HepG2 (cell line): ENCODE measurements around the gene UPK1A. TPM values are rescaled to one million over a fixed set of nuclear protein-coding genes. Genes with fewer than 3 reads are reported as not detected.
A peak's percentile ranks its signal among the peaks of the same experiment; 100 is the strongest.

Experiments
- ATF4 ChIP-seq, 2 experiments: fragments of 450-650 bp in 1 of 2; sonication (generic) in 1 of 2; formaldehyde crosslinking; IDR thresholded peaks; 2 replicates each; pipeline versions ENCODE4 v1.5.0 to v1.8.0; 2020 to 2022; ENCODE audit warnings: mild to moderate bottlenecking in 1 of 2, missing genetic modification reagents in 1 of 2
- ATF5 ChIP-seq: sonication (generic); formaldehyde crosslinking; IDR thresholded peaks from 2 replicates; pipeline ENCODE4 v1.4.0; 2020; ENCODE audit warnings: mild to moderate bottlenecking, low read depth, missing genetic modification reagents
- FUBP1 ChIP-seq: sonication (generic); formaldehyde crosslinking; IDR thresholded peaks from 2 replicates; pipeline ENCODE4 v1.5.1; 2020; ENCODE audit warnings: missing genetic modification reagents, mild to moderate bottlenecking, borderline replicate concordance
- GATAD2A ChIP-seq: IDR thresholded peaks from 2 replicates; pipeline ENCODE4 v1.6.1; 2016
- KLF16 ChIP-seq, 2 experiments: sonication (generic) in 1 of 2; formaldehyde crosslinking in 1 of 2; IDR thresholded peaks; 2 replicates each; pipeline versions ENCODE4 v1.6.1 to v1.8.0; 2016 to 2023; ENCODE audit warnings: missing genetic modification reagents in 2 of 2, missing compliant biosample characterization in 1 of 2
- NFE2 ChIP-seq: sonication (generic); formaldehyde crosslinking; IDR thresholded peaks from 2 replicates; pipeline ENCODE4 v1.4.0; 2020; ENCODE audit warnings: missing genetic modification reagents
- PHB2 ChIP-seq: fragments of 450-650 bp; IDR thresholded peaks from 2 replicates; pipeline ENCODE4 v1.6.1; 2018; ENCODE audit not compliant: partially characterized antibody
- PRMT3 ChIP-seq: sonication (generic); formaldehyde crosslinking; IDR thresholded peaks from 2 replicates; pipeline ENCODE4 v1.8.1; 2022; ENCODE audit warnings: low read depth, mild to moderate bottlenecking, moderate library complexity, missing genetic modification reagents, borderline replicate concordance
- RAD21 ChIP-seq: fragments of 450-650 bp; formaldehyde crosslinking; IDR thresholded peaks from 2 replicates; pipeline ENCODE4 v1.5.0; 2020; ENCODE audit warnings: mild to moderate bottlenecking
- RARG ChIP-seq: sonication (generic); formaldehyde crosslinking; IDR thresholded peaks from 2 replicates; pipeline ENCODE4 v1.4.0; 2020; ENCODE audit warnings: low read depth, mild to moderate bottlenecking, missing genetic modification reagents
- RCOR2 ChIP-seq: IDR thresholded peaks from 2 replicates; pipeline ENCODE4 v1.6.1; 2016; ENCODE audit warnings: missing biosample characterization, missing genetic modification reagents
- SMARCE1 ChIP-seq: fragments of 450-650 bp; IDR thresholded peaks from 2 replicates; pipeline ENCODE4 v1.6.1; 2017; ENCODE audit warnings: borderline replicate concordance
- SRSF4 ChIP-seq: fragments of 200-400 bp; formaldehyde crosslinking; IDR thresholded peaks from one replicate; pipeline ENCODE4 v1.6.1; 2018; ENCODE audit warnings: mild to moderate bottlenecking, low read depth, low read length, moderate library complexity; ENCODE audit not compliant: poor library complexity, severe bottlenecking
- TBX2 ChIP-seq: sonication (generic); formaldehyde crosslinking; IDR thresholded peaks from 2 replicates; pipeline ENCODE4 v1.5.0; 2020; ENCODE audit warnings: missing genetic modification reagents, mild to moderate bottlenecking, borderline replicate concordance
- TCF7L2 ChIP-seq: IDR thresholded peaks from 2 replicates; pipeline ENCODE4 v1.6.1; 2011; ENCODE audit warnings: mild to moderate bottlenecking, low read depth, low read length, moderate library complexity
- ZBTB26 ChIP-seq: IDR thresholded peaks from 2 replicates; pipeline ENCODE4 v1.6.1; 2016; ENCODE audit warnings: missing compliant biosample characterization, missing genetic modification reagents, borderline replicate concordance
- ZFP37 ChIP-seq: sonication (generic); formaldehyde crosslinking; IDR thresholded peaks from 2 replicates; pipeline ENCODE4 v1.4.0; 2020; ENCODE audit warnings: missing genetic modification reagents, borderline replicate concordance
- ZNF256 ChIP-seq: sonication (generic); formaldehyde crosslinking; conservative IDR thresholded peaks from 2 replicates; pipeline ENCODE4 v1.4.0; 2020; ENCODE audit warnings: missing genetic modification reagents
- ZNF280D ChIP-seq: sonication (generic); formaldehyde crosslinking; IDR thresholded peaks from 2 replicates; pipeline ENCODE4 v1.5.1; 2020; ENCODE audit warnings: mild to moderate bottlenecking, missing genetic modification reagents
- ZNF430 ChIP-seq: sonication (generic); formaldehyde crosslinking; IDR thresholded peaks from 2 replicates; pipeline ENCODE4 v1.9.0; 2021; ENCODE audit warnings: mild to moderate bottlenecking, missing genetic modification reagents
- ZNF780A ChIP-seq: sonication (generic); formaldehyde crosslinking; IDR thresholded peaks from 2 replicates; pipeline ENCODE4 v1.8.0; 2022; ENCODE audit warnings: mild to moderate bottlenecking, missing genetic modification reagents, moderate library complexity
- ZSCAN12 ChIP-seq: sonication (generic); formaldehyde crosslinking; IDR thresholded peaks from 2 replicates; pipeline ENCODE4 v1.9.0; 2021; ENCODE audit warnings: mild to moderate bottlenecking, missing genetic modification reagents
- polyA plus RNA-seq, 8 experiments: library from polyadenylated mRNA; depleted of rRNA in 3 of 8; stranded (reverse) in 7 of 8; unstranded in 1 of 8; fragments of >200 nt; fragmentation: Illumina TruSeq in 4 of 8; extraction: Trizol in 4 of 8; gene quantifications; 2 replicates each; pipeline versions ENCODE4 v1.2.1 to v1.2.3, GENCODE V29; 2011 to 2016; ENCODE audit warnings: low read depth in 4 of 8, missing spikeins in 1 of 8, mixed read lengths in 1 of 8; ENCODE audit not compliant: insufficient read depth in 1 of 8
- total RNA-seq, 5 experiments: library from RNA; depleted of rRNA; stranded (reverse); fragments of >200 nt; fragmentation: Illumina TruSeq; extraction: Trizol; gene quantifications; 2 replicates each; pipeline ENCODE4 v1.2.3, GENCODE V29; 2016; ENCODE audit warnings: low read depth in 1 of 5

UPK1A gene
- total and polyA plus RNA-seq, 2 of the 13 experiments (the other 11 are each of a cell fraction or from before 2014, with no cell fraction given): 2.9 TPM; not detected in 1

GRCh38 chr19:35644206-35644986 is 21.9 kb upstream of the UPK1A start (continued):
- TF ChIP-seq ZNF256 (CRISPR knock-in tag) (no peak), ZNF280D (no peak), PRMT3 (CRISPR knock-in tag) (no peak), ATF5 (no peak), ZFP37 (CRISPR knock-in tag) (no peak), GATAD2A (CRISPR knock-in tag) (no peak), SRSF4 (no peak), TCF7L2 (no peak), TBX2 (0 out of 2 replicates have a peak, but pooled peaks have one; percentile 10), ZSCAN12 (no peak), PHB2 (no peak), RAD21 (CRISPR knock-in tag) (0 out of 2 replicates have a peak, but pooled peaks have one; percentile 37), ZBTB26 (CRISPR knock-in tag) (no peak; the same call in 1 of the 2 replicates), ATF4 (CRISPR knock-in tag; IDR thresholded peaks at IDR 0.05) (no peak; a peak in 1 of 4 replicates), NFE2 (CRISPR knock-in tag) (no peak), RCOR2 (CRISPR knock-in tag) (no peak), ZNF780A (CRISPR knock-in tag) (no peak), KLF16 (CRISPR knock-in tag; IDR thresholded peaks at IDR 0.05) (no peak), FUBP1 (CRISPR knock-in tag) (no peak), SMARCE1 (no peak), RARG (CRISPR knock-in tag) (no peak), ZNF430 (CRISPR knock-in tag) (no peak)
